Ishikawa (cell line): Measurements from ENCODE around the gene BCR.

ENCODE experiments used
- CREB1 ChIP-seq: IDR thresholded peaks from 2 replicates; pipeline ENCODE4 v1.6.1; 2012; ENCODE audit warnings: low read depth
- EP300 ChIP-seq: IDR thresholded peaks from 2 replicates; pipeline ENCODE4 v1.6.1; 2012; ENCODE audit warnings: borderline replicate concordance
- FOXM1 ChIP-seq: IDR thresholded peaks from 2 replicates; pipeline ENCODE4 v1.6.1; 2012; ENCODE audit warnings: low read depth, borderline replicate concordance
- MAX ChIP-seq: IDR thresholded peaks from 2 replicates; pipeline ENCODE4 v1.6.1; 2012
- NFIC ChIP-seq: IDR thresholded peaks from 2 replicates; pipeline ENCODE4 v1.6.1; 2012
- RAD21 ChIP-seq: IDR thresholded peaks from 2 replicates; pipeline ENCODE4 v1.6.1; 2012; ENCODE audit warnings: low read depth
- REST ChIP-seq: IDR thresholded peaks from 2 replicates; pipeline ENCODE4 v1.6.1; 2012; ENCODE audit warnings: low read depth, mild to moderate bottlenecking
- TAF1 ChIP-seq: IDR thresholded peaks from 2 replicates; pipeline ENCODE4 v1.6.1; 2012; ENCODE audit warnings: low read depth, mild to moderate bottlenecking
- TEAD4 ChIP-seq: IDR thresholded peaks from 2 replicates; pipeline ENCODE4 v1.6.1; 2012
- ZBTB7A ChIP-seq: IDR thresholded peaks from 2 replicates; pipeline ENCODE4 v1.6.1; 2012; ENCODE audit warnings: low read depth
- TF ChIP-seq, protein P1 (sequence below): IDR thresholded peaks from 2 replicates; pipeline ENCODE4 v1.6.1; 2012

- TF ChIP-seq EP300 (no peak), TEAD4 (no peak), NFIC (0 out of 2 replicates have a peak, but pooled peaks have one; percentile 14), TAF1 (no peak), CREB1 (no peak), FOXM1 (no peak), REST (no peak), RAD21 (no peak), ZBTB7A (no peak), MAX (peak; percentile 67)
- TF ChIP-seq, protein P1, sequence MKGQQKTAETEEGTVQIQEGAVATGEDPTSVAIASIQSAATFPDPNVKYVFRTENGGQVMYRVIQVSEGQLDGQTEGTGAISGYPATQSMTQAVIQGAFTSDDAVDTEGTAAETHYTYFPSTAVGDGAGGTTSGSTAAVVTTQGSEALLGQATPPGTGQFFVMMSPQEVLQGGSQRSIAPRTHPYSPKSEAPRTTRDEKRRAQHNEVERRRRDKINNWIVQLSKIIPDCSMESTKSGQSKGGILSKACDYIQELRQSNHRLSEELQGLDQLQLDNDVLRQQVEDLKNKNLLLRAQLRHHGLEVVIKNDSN: peak; percentile 12; the same call in 1 of the 2 replicates
Observed at GRCh38 chr22:23144932-23145877, 35.1 kb upstream of the BCR start, which contains the start of gene RAB36.
